A673 (cell line): ENCODE data around the gene PLPP1.

Source experiments
- CTCF ChIP-seq: fragments of 300-800, 200-600 bp; sonication (generic); conservative IDR thresholded peaks from 2 replicates; pipeline ENCODE4 v1.5.1; 2017; ENCODE audit warnings: low read depth, mild to moderate bottlenecking, antibody characterized with exemption, low read length, moderate library complexity, mixed read lengths
- EZH2 ChIP-seq: fragments of 200-600 bp; sonication (generic); IDR thresholded peaks from 2 replicates; pipeline ENCODE4 v1.6.1; 2017; ENCODE audit warnings: borderline replicate concordance, low read depth, mild to moderate bottlenecking, mixed read lengths, antibody characterized with exemption, low read length; ENCODE audit not compliant: poor library complexity, severe bottlenecking

- TF ChIP-seq CTCF: no peak
- TF ChIP-seq EZH2: no peak
Measured at GRCh38 chr5:55583578-55583977, 48.8 kb upstream of the PLPP1 start.
